ENCODE results near the gene MSRB1.

Gene MSRB1

GRCh38 chr16:1942810-1943726 is at the start of gene MSRB1:
MSRB1 (minus strand) TSS chr16:1943199; CDS start chr16:1943156, 43 bp downstream.
- peak; percentile 84 for DNase-seq

- no peak for DNase-seq
Measured at GRCh38 chr16:1991948-1992703, 49.1 kb upstream of the MSRB1 start.

- DNase-seq = no peak
Measured at GRCh38 chr16:1991588-1991947, 48.6 kb upstream of the MSRB1 start.

GRCh38 chr16:1991135-1991551 is 48.1 kb upstream of the MSRB1 start:
- no peak for DNase-seq

- peak; percentile 41 for DNase-seq
Measured at GRCh38 chr16:1990351-1991134, 47.5 kb upstream of the MSRB1 start.

- no peak for DNase-seq
Measured at GRCh38 chr16:1990101-1990350, 47.0 kb upstream of the MSRB1 start.

- DNase-seq = peak; percentile 33
Measured at GRCh38 chr16:1989209-1990100, 46.5 kb upstream of the MSRB1 start, which contains the start of gene SYNGR3. SYNGR3 (plus strand) TSS chr16:1989970; CDS start chr16:1990103, 133 bp downstream.

GRCh38 chr16:1987198-1987597 is 44.2 kb upstream of the MSRB1 start:
- no peak for DNase-seq

- no peak for DNase-seq
Measured at GRCh38 chr16:1985466-1986150, 42.6 kb upstream of the MSRB1 start.

- DNase-seq = no peak
Measured at GRCh38 chr16:1984347-1985225, 41.6 kb upstream of the MSRB1 start.

- peak; percentile 66 for DNase-seq
Measured at GRCh38 chr16:1983544-1984346, 40.7 kb upstream of the MSRB1 start, which contains the start of gene GFER. GFER (plus strand) TSS chr16:1984193; CDS start chr16:1984219, 26 bp downstream.

- no peak for DNase-seq
Measured at GRCh38 chr16:1982991-1983543, 40.1 kb upstream of the MSRB1 start.

- DNase-seq = no peak
Measured at GRCh38 chr16:1982013-1982433, 39.0 kb upstream of the MSRB1 start.

- no peak for DNase-seq
Measured at GRCh38 chr16:1981398-1981836, 38.4 kb upstream of the MSRB1 start, which contains the start of gene NOXO1. NOXO1 (minus strand) TSS chr16:1981469; CDS start chr16:1981179, 290 bp downstream.

GRCh38 chr16:1980770-1981087 is 37.7 kb upstream of the MSRB1 start:
- no peak for DNase-seq

GRCh38 chr16:1980030-1980769 is 37.2 kb upstream of the MSRB1 start:
- DNase-seq = no peak

- peak; percentile 65 for DNase-seq
Measured at GRCh38 chr16:1979271-1980029, 36.5 kb upstream of the MSRB1 start.
